DOHH2 (cell line): ENCODE results near the gene ST3GAL3.

Source experiments
- H3F3A ChIP-seq: fragments of 200-600 bp; sonication (generic), shearing (Covaris generic); 2 replicates; pipeline ENCODE4 v1.6.0; 2016; ENCODE audit warnings: antibody characterized with exemption, mild to moderate bottlenecking; ENCODE audit not compliant: control insufficient read depth, insufficient read depth
- H3K27ac ChIP-seq: fragments of 200-600 bp; sonication (generic); 2 replicates; pipeline ENCODE4 v1.5.1; 2014; ENCODE audit warnings: low read depth, mild to moderate bottlenecking, low read length, moderate library complexity
- H3K27me3 ChIP-seq: fragments of 200-600 bp; sonication (generic); 2 replicates; pipeline ENCODE4 v1.6.1; 2014; ENCODE audit warnings: mild to moderate bottlenecking, low read length, mixed read lengths; ENCODE audit not compliant: control insufficient read depth
- H3K36me3 ChIP-seq: fragments of 200-600 bp; sonication (generic); 2 replicates; pipeline ENCODE4 v1.6.1; 2014; ENCODE audit warnings: mild to moderate bottlenecking, low read length, moderate library complexity, mixed read lengths; ENCODE audit not compliant: control insufficient read depth
- H3K4me1 ChIP-seq: fragments of 200-600 bp; sonication (generic); 2 replicates; pipeline ENCODE4 v1.6.1; 2014; ENCODE audit warnings: mild to moderate bottlenecking, low read length, mixed read lengths; ENCODE audit not compliant: control insufficient read depth
- H3K4me2 ChIP-seq: fragments of 200-600 bp; sonication (generic); 2 replicates; pipeline ENCODE4 v1.6.0; 2014; ENCODE audit warnings: mild to moderate bottlenecking, low read length, moderate library complexity
- H3K4me3 ChIP-seq: fragments of 200-600 bp; sonication (generic); 2 replicates; pipeline ENCODE4 v1.5.1; 2014; ENCODE audit warnings: mild to moderate bottlenecking, low read length, mixed read lengths
- H3K79me2 ChIP-seq: fragments of 200-600 bp; sonication (generic); 2 replicates; pipeline ENCODE4 v1.6.1; 2014; ENCODE audit warnings: mild to moderate bottlenecking, low read length, mixed read lengths; ENCODE audit not compliant: control insufficient read depth
- H3K9me2 ChIP-seq: fragments of 200-600 bp; sonication (generic); replicated peaks from 2 replicates; pipeline ENCODE4 v1.6.1; 2014; ENCODE audit warnings: mild to moderate bottlenecking, low read length, mixed read lengths; ENCODE audit not compliant: control insufficient read depth
- H3K9me3 ChIP-seq: fragments of 200-600 bp; sonication (generic); 2 replicates; pipeline ENCODE4 v1.6.1; 2014; ENCODE audit warnings: antibody characterized with exemption, low read length, mixed read lengths; ENCODE audit not compliant: control insufficient read depth, insufficient read depth
- H4K20me1 ChIP-seq: fragments of 200-600 bp; sonication (generic); 2 replicates; pipeline ENCODE4 v1.6.0; 2014; ENCODE audit warnings: low read depth, mild to moderate bottlenecking, antibody characterized with exemption, low read length, moderate library complexity; ENCODE audit not compliant: control insufficient read depth, insufficient read depth
- CTCF ChIP-seq: fragments of 200-600 bp; sonication (generic); IDR thresholded peaks from one replicate; pipeline ENCODE4 v1.5.1; 2014; ENCODE audit warnings: antibody characterized with exemption, mild to moderate bottlenecking, low read depth, low read length; ENCODE audit not compliant: poor library complexity, severe bottlenecking
- EZH2phosphoT487 ChIP-seq: fragments of 200-600 bp; sonication (generic); IDR thresholded peaks from 2 replicates; pipeline ENCODE4 v1.6.1; 2017; ENCODE audit warnings: borderline replicate concordance, mild to moderate bottlenecking, antibody characterized with exemption, low read length, moderate library complexity, mixed read lengths

The ST3GAL3 gene

GRCh38 chr1:43664369-43664768 is 43.0 kb upstream of the ST3GAL3 start:
- Histone ChIP-seq H3K4me3 (no peak overlapping the region), H3K36me3 (peaks cover 87% of the 10 kb centered on the region), H3K4me1 (no peaks in the 10 kb centered on the region), H3K27me3 (no peaks in the 10 kb centered on the region), H3K4me2 (no peak overlapping the region), H3K27ac (no peak overlapping the region), H3K9me2 (no peaks in the 10 kb centered on the region), H3K79me2 (no peaks in the 10 kb centered on the region), H4K20me1 (no peaks in the 10 kb centered on the region), H3F3A (no peaks in the 10 kb centered on the region), H3K9me3 (no peaks in the 10 kb centered on the region)
- TF ChIP-seq EZH2phosphoT487 (no peak), CTCF (no peak)

- no peak overlapping the region for H3K4me2 ChIP-seq
- no peaks in the 10 kb centered on the region for H3K79me2 ChIP-seq
- H3K4me1 ChIP-seq = no peaks in the 10 kb centered on the region
- no peaks in the 10 kb centered on the region for H3K9me2 ChIP-seq
- no peaks in the 10 kb centered on the region for H3F3A ChIP-seq
- no peak overlapping the region for H3K27ac ChIP-seq
- no peak overlapping the region for H3K4me3 ChIP-seq
- H4K20me1 ChIP-seq = no peaks in the 10 kb centered on the region
- H3K9me3 ChIP-seq = no peaks in the 10 kb centered on the region
- peaks cover 91% of the 10 kb centered on the region for H3K36me3 ChIP-seq
- TF ChIP-seq CTCF (no peak), EZH2phosphoT487 (no peak)
- no peaks in the 10 kb centered on the region for H3K27me3 ChIP-seq
Observed at GRCh38 chr1:43666608-43667007, 40.7 kb upstream of the ST3GAL3 start.

GRCh38 chr1:43668956-43669355 is 38.4 kb upstream of the ST3GAL3 start:
- Histone ChIP-seq H3K4me1 (no peaks in the 10 kb centered on the region), H3F3A (no peaks in the 10 kb centered on the region), H3K4me2 (no peak overlapping the region), H4K20me1 (no peaks in the 10 kb centered on the region), H3K36me3 (peaks cover 85% of the 10 kb centered on the region), H3K27me3 (no peaks in the 10 kb centered on the region), H3K9me2 (no peaks in the 10 kb centered on the region), H3K79me2 (no peaks in the 10 kb centered on the region), H3K9me3 (no peaks in the 10 kb centered on the region), H3K4me3 (no peak overlapping the region), H3K27ac (no peak overlapping the region)
- no peak for TF ChIP-seq EZH2phosphoT487

- no peaks in the 10 kb centered on the region for H3K27me3 ChIP-seq
- H3K4me3 ChIP-seq = no peak overlapping the region
- no peaks in the 10 kb centered on the region for H3K4me1 ChIP-seq
- H3K27ac ChIP-seq = no peak overlapping the region
- no peaks in the 10 kb centered on the region for H3F3A ChIP-seq
- H3K36me3 ChIP-seq = peaks cover 82% of the 10 kb centered on the region
- H3K4me2 ChIP-seq = no peak overlapping the region
- H3K79me2 ChIP-seq = no peaks in the 10 kb centered on the region
- H3K9me2 ChIP-seq = no peaks in the 10 kb centered on the region
- H3K9me3 ChIP-seq = no peaks in the 10 kb centered on the region
- no peaks in the 10 kb centered on the region for H4K20me1 ChIP-seq
- TF ChIP-seq CTCF (no peak), EZH2phosphoT487 (no peak)
Observed at GRCh38 chr1:43669878-43670277, 37.5 kb upstream of the ST3GAL3 start.
